Psoas muscle (tissue), 8 donors: Measurements from ENCODE around the gene GALR3. TPM values are rescaled to one million over a fixed set of nuclear protein-coding genes. Genes with fewer than 3 reads are reported as not detected.

Source experiments
- ATAC-seq, 4 donors: fragments of 200-7000 bp; cut with Tn5 transposase; one replicate each; pipeline ENCODE4 v1.9.1; 2020; ENCODE audit warnings: moderate library complexity in 3 of 4, mild to moderate bottlenecking in 2 of 4
- DNase-seq, 2 donors: peaks; one replicate each; pipeline ENCODE4 v3.0.0-alpha.2; 2020
- H3K27ac ChIP-seq: fragments of 200-600 bp; one replicate; pipeline ENCODE4 v1.8.0; 2022
- H3K27me3 ChIP-seq, 3 donors: fragments of 200-600 bp in 1 of 3; one replicate each; pipeline versions ENCODE4 v1.6.1 to v1.8.0; 2013 to 2022; ENCODE audit warnings: low read length in 2 of 3, mild to moderate bottlenecking in 2 of 3, moderate library complexity in 1 of 3; ENCODE audit not compliant: insufficient read depth in 3 of 3
- H3K36me3 ChIP-seq, 2 donors: fragments of 200-600 bp in 1 of 2; one replicate each; pipeline versions ENCODE4 v1.6.1 to v1.8.0; 2013 to 2022; ENCODE audit warnings: low read depth in 1 of 2, mild to moderate bottlenecking in 1 of 2, moderate library complexity in 1 of 2; ENCODE audit not compliant: insufficient read depth in 1 of 2
- H3K4me1 ChIP-seq: fragments of 200-600 bp; one replicate; pipeline ENCODE4 v1.8.0; 2022
- H3K4me3 ChIP-seq: fragments of 200-600 bp; one replicate; pipeline ENCODE4 v1.8.0; 2022; ENCODE audit warnings: mild to moderate bottlenecking
- H3K9me3 ChIP-seq: fragments of 200-600 bp; one replicate; pipeline ENCODE4 v1.8.0; 2022
- WGBS, 3 donors: extraction: QIAGEN DNeasy Blood & Tissue Kit; methylation state at CpG; one replicate each; pipeline versions ENCODE4 v1.1.6 to v1.1.7; 2013; 5-methylcytosine and 5-hydroxymethylcytosine counted together
- intact Hi-C, 2 donors: fragments of 100-400 bp; cut with DNase I; formaldehyde crosslinking; loops; one replicate each; pipeline versions ENCODE4 v1.11.0 to v1.14.2; 2022
- polyA plus RNA-seq, 3 donors: library from polyadenylated mRNA; stranded (reverse); fragments of 200-250 nt; gene quantifications; one replicate each; pipeline ENCODE4 v1.2.3, GENCODE V29; 2013
- total RNA-seq, 4 donors: library from RNA; stranded (reverse); fragmentation: NEBNext Ultra II Directional in 2 of 4; extraction: Animal tissue kit (Norgen Biotek cat#: 25700) in 2 of 4; gene quantifications; one replicate each; pipeline versions ENCODE4 v1.2.1 to v1.2.4, GENCODE V29; 2021 to 2023
- TF ChIP-seq, protein P1 (sequence below): fragments of 200-600 bp; IDR thresholded peaks from one replicate; pipeline ENCODE4 v1.8.0; 2022; ENCODE audit warnings: antibody characterized with exemption
- donor health status: healthy with polysubstance abuse.
- donor health status: DM: no; HTN: no; CAD: no; lungs with moderate emphysema.
- donor health status: Bipolar disorder and iron deficiency.
- donor health status: healthy.
- donor health status: DM: yes; HTN: yes; CAD: no.
- donor health status: DM: no; HTN: no; CAD: no.
- donor health status: DM: no; HTN: no; CAD: no.
- donor health status: DM: yes; HTN: yes; CAD: no.

The GALR3 gene
- total and polyA plus RNA-seq, 7 donors = 0.04 to 0.32 TPM; not detected in 5

DNA sequence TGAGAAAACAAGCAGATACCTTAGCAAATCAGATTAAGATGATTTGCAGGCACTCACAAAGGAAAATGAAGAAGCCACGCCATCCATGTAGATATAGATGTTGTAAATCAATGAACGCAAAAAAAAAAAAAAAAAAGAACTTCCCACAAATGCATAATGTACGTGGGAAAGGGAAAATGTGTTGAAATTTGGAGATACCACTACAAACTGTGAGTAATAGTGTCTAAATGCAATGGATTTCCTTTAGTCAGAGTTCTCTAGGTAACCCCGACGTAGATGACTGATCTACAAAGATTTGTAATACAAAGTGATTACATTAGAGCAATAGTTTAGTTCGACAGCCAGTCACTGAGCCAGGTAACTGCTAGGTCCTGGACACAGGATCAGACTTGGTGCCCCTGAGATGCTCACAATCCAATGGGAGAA is 21.7 kb downstream of the GALR3 start:
- Histone ChIP-seq H3K27ac (peak overlapping the region; percentile 85), H3K9me3 (no peaks in the 10 kb centered on the region), H3K4me1 (peaks cover 18% of the 10 kb centered on the region), H3K36me3 (peaks cover 0 to 8% of the 10 kb centered on the region in 2 donors), H3K4me3 (peak overlapping the region; percentile 77), H3K27me3 (no peaks in the 10 kb centered on the region)
- no peak for DNase-seq
- intact Hi-C loops = no loop called here
- WGBS, 3 donors = 90 to 92% (median 91%) methylated on average over 6 of the region's 6 CpGs
- TF ChIP-seq, protein P1, sequence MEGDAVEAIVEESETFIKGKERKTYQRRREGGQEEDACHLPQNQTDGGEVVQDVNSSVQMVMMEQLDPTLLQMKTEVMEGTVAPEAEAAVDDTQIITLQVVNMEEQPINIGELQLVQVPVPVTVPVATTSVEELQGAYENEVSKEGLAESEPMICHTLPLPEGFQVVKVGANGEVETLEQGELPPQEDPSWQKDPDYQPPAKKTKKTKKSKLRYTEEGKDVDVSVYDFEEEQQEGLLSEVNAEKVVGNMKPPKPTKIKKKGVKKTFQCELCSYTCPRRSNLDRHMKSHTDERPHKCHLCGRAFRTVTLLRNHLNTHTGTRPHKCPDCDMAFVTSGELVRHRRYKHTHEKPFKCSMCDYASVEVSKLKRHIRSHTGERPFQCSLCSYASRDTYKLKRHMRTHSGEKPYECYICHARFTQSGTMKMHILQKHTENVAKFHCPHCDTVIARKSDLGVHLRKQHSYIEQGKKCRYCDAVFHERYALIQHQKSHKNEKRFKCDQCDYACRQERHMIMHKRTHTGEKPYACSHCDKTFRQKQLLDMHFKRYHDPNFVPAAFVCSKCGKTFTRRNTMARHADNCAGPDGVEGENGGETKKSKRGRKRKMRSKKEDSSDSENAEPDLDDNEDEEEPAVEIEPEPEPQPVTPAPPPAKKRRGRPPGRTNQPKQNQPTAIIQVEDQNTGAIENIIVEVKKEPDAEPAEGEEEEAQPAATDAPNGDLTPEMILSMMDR = no peak
- ATAC-seq = no peak

DNA sequence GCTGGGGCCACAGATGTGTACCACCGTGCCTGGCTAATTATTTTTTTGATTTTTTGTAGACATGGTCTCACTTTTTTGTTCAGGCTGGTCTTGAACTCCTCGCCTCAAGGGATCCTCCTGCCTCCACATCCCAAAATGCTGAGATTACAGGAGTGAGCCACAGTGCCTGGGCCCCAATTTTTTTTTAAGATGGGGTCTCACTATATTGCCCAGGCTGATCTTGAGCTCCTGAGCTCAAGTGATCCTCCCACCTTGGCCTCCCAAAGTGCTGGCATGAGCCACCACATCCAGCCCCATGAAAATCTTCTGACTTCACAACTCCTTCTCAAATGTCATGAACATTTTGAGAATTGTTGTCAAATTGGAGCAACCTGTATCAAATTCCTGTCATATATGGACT is 23.3 kb downstream of the GALR3 start:
- DNase-seq (no peak), ATAC-seq (no peak)
- Histone ChIP-seq H3K9me3 (no peaks in the 10 kb centered on the region), H3K4me1 (peaks cover 26% of the 10 kb centered on the region), H3K27me3 (no peaks in the 10 kb centered on the region), H3K36me3 (peaks cover 3 to 13% of the 10 kb centered on the region in 2 donors), H3K4me3 (no peak overlapping the region), H3K27ac (no peak overlapping the region)
- 91 to 93% (median 93%) methylated on average over 2 of the region's 2 CpGs for WGBS, 3 donors
- TF ChIP-seq, protein P1 = no peak
- intact Hi-C loops = no loop called here

DNA sequence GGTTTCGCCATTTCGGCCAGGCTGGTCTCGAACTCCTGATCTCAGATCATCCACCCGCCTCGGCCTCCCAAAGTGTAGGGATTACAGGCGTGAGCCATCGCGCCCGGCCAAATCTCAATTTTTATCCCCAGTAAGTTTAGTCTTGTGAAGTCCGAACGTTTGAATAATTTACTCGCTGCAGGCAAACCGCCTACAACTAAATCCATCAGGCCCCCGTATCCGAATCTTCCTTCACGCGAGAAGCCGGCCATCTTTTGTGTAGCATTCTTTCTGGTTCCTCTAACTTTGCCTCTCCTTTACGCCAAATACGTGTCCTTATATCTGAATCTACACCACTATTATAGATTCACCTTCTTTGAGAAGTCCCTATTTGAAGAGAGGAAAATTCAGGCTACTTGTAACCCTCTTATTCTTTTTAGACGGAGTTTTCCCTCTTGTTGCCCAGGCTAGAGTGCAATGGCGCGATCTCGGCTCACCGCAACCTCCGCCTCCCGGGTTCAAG is 25.5 kb downstream of the GALR3 start:
- ATAC-seq (no peak), DNase-seq (no peak)
- no peaks in the 10 kb centered on the region for H3K9me3 ChIP-seq
- peaks cover 8 to 35% of the 10 kb centered on the region in 2 donors for H3K36me3 ChIP-seq
- peaks cover 15% of the 10 kb centered on the region for H3K4me1 ChIP-seq
- H3K4me3 ChIP-seq = peak overlapping the region; percentile 87
- WGBS, 3 donors = 23 to 33% (median 33%) methylated on average over 27 of the region's 27 CpGs
- no peaks in the 10 kb centered on the region for H3K27me3 ChIP-seq
- peak overlapping the region; percentile 94 for H3K27ac ChIP-seq
- intact Hi-C loops = no loop called here
- TF ChIP-seq, protein P1 = no peak

DNA sequence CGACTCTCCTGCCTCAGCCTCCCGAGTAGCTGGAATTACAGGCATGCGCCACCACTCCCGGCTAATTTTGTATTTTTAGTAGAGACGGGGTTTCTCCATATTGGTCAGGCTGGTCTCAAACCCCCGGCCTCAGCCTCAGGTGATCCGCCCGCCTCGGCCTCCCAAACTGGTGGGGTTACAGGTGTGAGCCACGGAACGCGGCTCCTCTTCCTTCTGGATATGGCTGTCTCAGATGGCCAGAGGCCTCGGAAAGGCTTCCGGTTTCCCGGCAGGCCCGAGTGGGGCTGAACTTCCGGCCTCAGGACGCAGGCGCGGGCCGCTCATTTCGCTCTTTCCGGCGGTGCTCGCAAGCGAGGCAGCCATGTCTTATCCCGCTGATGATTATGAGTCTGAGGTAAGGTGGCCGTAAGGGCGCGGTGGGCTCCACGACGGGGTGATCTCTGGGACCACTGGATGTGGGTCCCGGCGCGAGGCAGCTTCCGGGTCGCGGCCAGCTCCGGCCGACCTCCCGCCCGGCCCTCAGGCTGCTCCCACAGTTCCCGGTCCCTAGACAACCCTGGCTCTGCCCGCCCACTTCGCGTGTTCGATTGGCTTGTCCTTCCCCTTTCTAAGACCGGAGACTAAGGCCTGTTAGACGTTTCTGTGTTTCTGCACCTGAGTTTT is 26.0 kb downstream of the GALR3 start, which contains the start of gene EIF3L:
TSS of gene EIF3L (plus strand) at position 331 of the 663 bp plus-strand sequence. CDS start at position 362, 31 bp downstream.
- Histone ChIP-seq H3K27me3 (no peaks in the 10 kb centered on the region), H3K36me3 (peaks cover 10 to 41% of the 10 kb centered on the region in 2 donors), H3K4me1 (peaks cover 18% of the 10 kb centered on the region), H3K27ac (peak within 1 kb of the TSS; percentile 94), H3K4me3 (peak within 1 kb of the TSS; percentile 87), H3K9me3 (no peaks in the 10 kb centered on the region)
- TF ChIP-seq, protein P1 = no peak
- intact Hi-C loops = no loop called here
- WGBS, 3 donors = 1% methylated on average over 37 to 49 of the region's 49 CpGs
- DNase-seq (peak; percentile 89 to 95), ATAC-seq (peak; percentile 85 to 91 (median 86))
